CD4-positive, alpha-beta T cell treated with Interleukin-1 beta for 1 hour (primary cell): ENCODE results near the gene MOB3B.

Experiments used
- DNase-seq, 2 donors: peaks; one replicate each; pipeline ENCODE4 v3.0.0-alpha.2; 2020 to 2022

MOB3B gene

GRCh38 chr9:27413511-27414219 lies 115.9 kb downstream of the MOB3B start:
- DNase-seq = no peak

GRCh38 chr9:27412963-27413362 lies 116.7 kb downstream of the MOB3B start:
- DNase-seq = no peak

GRCh38 chr9:27412081-27412480 lies 117.5 kb downstream of the MOB3B start:
- no peak for DNase-seq

- no peak for DNase-seq
Observed at GRCh38 chr9:27408482-27408881, 121.1 kb downstream of the MOB3B start.

DNA sequence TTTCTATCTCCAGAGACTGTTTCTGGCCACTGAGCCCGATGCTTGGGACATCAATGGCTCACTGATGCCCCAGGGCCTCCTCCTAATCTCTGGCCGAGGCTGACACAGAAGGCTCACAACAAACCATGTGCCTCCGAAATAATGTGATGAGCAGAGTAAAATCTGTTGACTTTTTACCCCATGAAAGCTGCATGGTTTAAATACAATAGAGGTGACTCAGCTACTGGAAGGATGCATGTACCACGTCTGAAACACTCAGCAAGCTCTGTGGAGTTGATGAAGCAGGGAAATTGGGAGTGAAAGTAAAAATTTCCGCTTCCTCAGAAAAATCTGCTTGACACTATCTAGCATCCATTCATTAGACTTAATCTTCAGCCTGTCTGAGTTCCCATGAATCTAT lies 121.6 kb downstream of the MOB3B start:
- no peak for DNase-seq

DNA sequence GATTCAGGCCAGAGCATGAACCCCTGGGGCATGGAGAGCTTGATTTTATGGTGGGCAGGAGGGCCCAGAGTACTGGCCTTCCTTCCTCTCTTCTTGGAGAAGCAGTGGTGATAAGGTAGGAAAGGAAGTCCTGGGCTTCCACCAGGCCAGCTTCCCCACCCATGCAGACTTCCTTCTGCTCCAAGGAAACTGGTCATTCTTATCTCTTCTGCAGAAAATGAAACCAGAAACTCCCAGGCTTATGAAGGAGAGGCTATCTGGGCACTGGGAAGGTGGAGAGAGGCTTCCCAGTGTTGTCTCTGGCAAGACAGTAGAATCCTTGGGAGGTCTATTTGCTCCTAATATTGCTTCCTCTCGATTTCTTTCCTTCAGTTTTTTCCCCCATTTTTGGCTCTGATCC lies 122.1 kb downstream of the MOB3B start:
- DNase-seq = no peak

DNA sequence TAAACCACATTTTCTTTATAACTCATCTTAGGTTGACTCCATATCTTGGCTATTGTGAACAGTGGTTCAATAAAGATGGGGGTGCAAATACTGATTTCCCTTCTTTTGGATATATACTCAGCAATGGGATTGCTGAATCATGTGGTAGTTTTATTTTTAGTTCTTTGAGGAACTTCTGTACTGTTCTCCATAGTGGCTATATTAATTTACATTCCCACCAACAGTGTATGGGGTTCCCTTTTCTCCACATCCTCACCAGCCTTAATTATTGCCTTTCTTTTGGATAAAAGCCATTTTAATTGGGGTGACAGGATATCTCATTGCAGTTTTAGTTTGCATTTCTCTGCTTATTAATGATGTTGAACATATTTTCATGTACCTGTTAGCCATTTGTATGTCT lies 125.0 kb downstream of the MOB3B start:
- no peak for DNase-seq

GRCh38 chr9:27402626-27403025 lies 127.0 kb downstream of the MOB3B start:
- DNase-seq = no peak

GRCh38 chr9:27400334-27400880 lies 129.2 kb downstream of the MOB3B start:
- DNase-seq = no peak

DNA sequence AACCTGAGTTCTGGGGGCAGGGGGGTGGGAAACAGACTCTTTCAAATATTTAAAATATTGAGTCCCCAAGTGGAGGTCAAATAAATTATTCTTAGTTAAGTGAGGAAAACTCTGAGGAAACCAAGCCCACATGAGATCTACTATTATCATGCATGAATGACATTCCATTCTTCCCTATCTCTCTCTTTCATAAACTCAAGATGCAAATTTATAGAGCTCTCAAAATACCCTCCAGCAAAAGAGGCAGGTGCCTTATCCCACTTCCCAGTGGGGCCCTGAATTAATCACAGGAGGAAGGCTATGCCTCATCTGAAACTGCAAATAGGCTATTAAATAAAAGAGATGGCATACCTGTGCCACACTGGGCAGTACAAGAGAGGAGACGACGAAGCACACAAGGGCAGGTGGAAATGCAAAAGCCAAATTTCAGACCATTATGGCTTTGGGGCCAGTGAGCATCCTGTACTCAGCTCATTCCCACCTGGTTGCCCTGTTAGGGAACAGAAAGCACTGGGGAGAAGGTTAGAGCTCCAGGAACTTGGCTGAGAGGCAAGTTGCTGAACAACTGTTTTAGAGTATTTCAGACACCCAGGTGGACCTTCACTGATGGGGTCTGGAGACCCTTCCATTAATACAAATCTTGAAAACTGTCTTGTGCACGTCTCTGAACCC lies 130.5 kb downstream of the MOB3B start:
- no peak for DNase-seq

GRCh38 chr9:27396495-27396894 lies 133.1 kb downstream of the MOB3B start:
- no peak for DNase-seq

DNA sequence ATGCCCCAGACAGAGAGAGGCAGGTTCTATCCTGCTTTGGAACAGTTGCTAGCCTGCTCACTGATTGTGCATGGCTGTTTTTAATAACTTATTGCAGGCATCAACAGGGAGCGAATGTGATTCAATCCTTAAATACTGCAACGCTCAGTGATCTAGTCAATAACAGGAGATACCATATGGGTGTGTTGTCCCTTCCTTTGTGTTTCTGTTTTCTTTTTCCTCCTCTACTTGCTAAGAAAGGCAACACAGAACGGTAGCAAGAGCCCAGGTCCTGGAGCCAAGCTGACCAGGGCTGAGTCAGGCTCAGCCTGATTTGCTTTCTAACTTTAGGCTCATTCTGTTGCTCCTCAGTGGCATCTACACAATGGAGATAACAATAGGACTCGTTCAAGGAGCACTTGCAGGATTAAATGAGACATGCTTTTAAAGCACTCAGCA lies 134.1 kb downstream of the MOB3B start:
- no peak for DNase-seq

DNA sequence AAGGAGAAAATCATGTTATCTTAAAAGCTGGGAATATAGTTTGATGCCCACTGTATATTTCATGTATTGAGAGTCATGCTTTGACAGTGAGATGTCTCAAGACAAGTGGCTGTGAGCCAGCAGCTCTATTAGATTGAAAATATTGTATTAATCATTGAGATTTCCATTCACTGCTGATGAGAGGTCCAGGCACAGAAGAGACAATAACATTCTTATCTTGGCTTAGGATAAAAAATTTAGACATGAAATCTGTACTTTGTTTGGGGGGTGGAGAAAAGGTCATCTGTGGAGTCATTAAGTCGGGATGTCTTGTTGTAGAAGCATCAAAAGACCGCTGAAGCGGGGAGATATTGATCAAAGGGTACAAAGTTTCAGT lies 134.8 kb downstream of the MOB3B start:
- DNase-seq = no peak

DNA sequence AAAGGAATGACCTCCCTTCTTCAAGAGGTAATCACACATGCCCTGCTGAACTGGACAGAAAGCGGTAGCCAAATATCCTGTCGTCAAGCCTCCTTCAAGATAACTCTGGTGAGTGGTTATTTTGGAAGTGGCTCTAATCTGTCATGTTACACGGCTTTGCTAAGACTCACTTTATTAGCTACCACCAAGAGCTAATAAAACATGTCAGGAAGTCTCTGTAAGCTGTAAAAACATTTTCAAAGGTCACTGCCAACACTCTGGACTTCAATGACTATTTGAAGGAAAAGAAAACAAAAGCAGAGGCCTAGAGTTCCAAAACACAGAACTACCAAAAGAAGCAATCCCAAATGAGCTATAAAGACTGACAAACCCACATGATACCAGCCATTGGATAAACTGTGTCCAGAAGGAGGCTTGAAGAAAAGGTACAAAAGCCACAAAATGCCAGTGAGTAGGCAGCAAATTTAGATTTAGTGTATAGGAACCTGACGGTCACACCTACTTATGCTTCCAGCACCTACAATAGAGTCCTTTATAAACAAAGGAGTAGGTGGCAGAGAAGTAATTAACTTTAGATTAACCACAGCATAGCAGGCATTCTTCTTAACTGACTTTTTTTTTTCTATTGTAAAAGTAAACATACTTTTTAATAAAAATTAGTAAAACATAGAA lies 135.3 kb downstream of the MOB3B start:
- DNase-seq = no peak

GRCh38 chr9:27393054-27393846 lies 136.4 kb downstream of the MOB3B start:
- DNase-seq = no peak

- DNase-seq = no peak
Observed at GRCh38 chr9:27392451-27392850, 137.2 kb downstream of the MOB3B start.

GRCh38 chr9:27391040-27391895 lies 138.3 kb downstream of the MOB3B start:
- no peak for DNase-seq

GRCh38 chr9:27388150-27388549 lies 141.5 kb downstream of the MOB3B start:
- DNase-seq = no peak

DNA sequence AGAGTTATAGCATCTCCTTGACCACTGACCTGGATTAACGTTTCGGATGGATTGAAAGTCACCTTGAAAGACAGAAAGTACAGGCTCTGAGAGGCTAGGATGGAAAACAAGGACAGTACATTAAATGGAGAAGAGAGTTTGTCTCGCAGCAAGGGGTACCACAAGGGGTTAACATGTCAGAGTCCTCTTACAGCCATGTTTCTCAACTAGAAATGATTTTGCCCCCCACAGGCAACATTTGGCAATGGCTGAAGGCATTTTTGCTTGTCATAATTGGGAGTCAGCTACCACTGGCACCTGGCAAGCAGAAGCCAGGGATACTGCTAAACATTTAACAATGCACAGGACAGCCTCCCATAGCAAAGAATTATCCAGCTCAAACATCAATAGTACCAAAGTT lies 141.9 kb downstream of the MOB3B start:
- DNase-seq = no peak

DNA sequence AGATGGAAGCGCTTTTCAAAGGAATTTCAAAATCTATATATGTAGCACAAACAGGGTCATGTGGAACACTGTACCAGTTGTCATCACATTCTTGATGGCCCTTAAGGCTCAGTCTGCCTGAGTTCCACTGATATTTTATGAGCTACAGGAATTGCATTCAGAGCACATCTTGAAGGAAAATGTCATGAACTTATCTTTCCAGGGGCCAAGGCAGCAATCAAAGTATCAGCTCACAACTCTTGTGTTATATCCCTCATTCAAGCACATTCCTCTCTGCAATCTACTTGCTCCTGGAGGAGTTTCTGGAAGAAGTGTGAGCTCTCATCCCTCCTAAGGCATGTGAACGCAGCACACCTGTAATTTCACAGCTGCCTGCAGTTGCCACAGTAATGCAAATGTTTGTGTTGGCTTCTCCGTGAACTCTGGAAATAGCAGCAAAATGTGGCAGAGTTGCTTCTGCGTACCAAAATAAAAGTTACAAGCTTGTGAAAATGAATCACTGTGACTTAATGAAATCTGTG lies 143.0 kb downstream of the MOB3B start:
- DNase-seq = no peak

GRCh38 chr9:27385606-27386322 lies 143.8 kb downstream of the MOB3B start:
- no peak for DNase-seq
